CD4-positive, alpha-beta T cell (primary cell): ENCODE results near the gene AVPR2. TPM values are rescaled to one million over a fixed set of nuclear protein-coding genes. Genes with fewer than 3 reads are reported as not detected.

ENCODE experiments used
- ATAC-seq: fragments of 200-7000 bp; cut with Tn5 transposase; one replicate; pipeline ENCODE4 v1.10.0; 2022; ENCODE audit warnings: mild to moderate bottlenecking; ENCODE audit not compliant: poor library complexity
- CTCF ChIA-PET: fragments of 350-600 bp; sonication (Branson Sonifier 250); formaldehyde crosslinking; loops from one replicate; lab custom pipeline; 2021; ENCODE audit warnings: antibody characterized with exemption, inconsistent platforms; lab: Charles Lee
- POLR2A ChIA-PET: fragments of 350-600 bp; sonication (Branson Sonifier 250); formaldehyde crosslinking; loops from one replicate; lab custom pipeline; 2021; ENCODE audit warnings: antibody characterized with exemption, inconsistent platforms; lab: Charles Lee
- DNase-seq, 14 experiments: peaks; one replicate each; pipeline ENCODE4 v3.0.0-alpha.2; 2013 to 2020; ENCODE audit warnings: mixed read lengths in 2 of 14
- H3K27ac ChIP-seq, 2 donors: one replicate each; pipeline versions ENCODE4 v1.5.1 to v1.7.0; 2013; ENCODE audit warnings: low read length in 2 of 2, low read depth in 1 of 2, mild to moderate bottlenecking in 1 of 2
- H3K27me3 ChIP-seq, 2 experiments: 1 replicate in 1 of 2; 2 replicates in 1 of 2; pipeline versions ENCODE4 v1.6.1 to v1.7.0; 2013; ENCODE audit warnings: low read length in 2 of 2, control low read depth in 1 of 2, mild to moderate bottlenecking in 1 of 2, moderate library complexity in 1 of 2; ENCODE audit not compliant: insufficient read depth in 2 of 2, control insufficient read depth in 1 of 2
- H3K36me3 ChIP-seq: one replicate; pipeline ENCODE4 v1.6.1; 2013; ENCODE audit warnings: low read length, control low read depth; ENCODE audit not compliant: insufficient read depth
- H3K4me1 ChIP-seq: one replicate; pipeline ENCODE4 v1.6.1; 2013; ENCODE audit warnings: low read length, control low read depth; ENCODE audit not compliant: insufficient read depth
- H3K4me3 ChIP-seq: one replicate; pipeline ENCODE4 v1.5.1; 2013; ENCODE audit warnings: mild to moderate bottlenecking, low read length, moderate library complexity
- H3K9me3 ChIP-seq, 2 experiments: 1 replicate in 1 of 2; 2 replicates in 1 of 2; pipeline versions ENCODE4 v1.6.1 to v1.7.0; 2013; ENCODE audit warnings: low read length in 2 of 2, mild to moderate bottlenecking in 2 of 2, control low read depth in 1 of 2, moderate library complexity in 1 of 2; ENCODE audit not compliant: control insufficient read depth in 1 of 2, insufficient read depth in 1 of 2
- H3K27ac Mint-ChIP-seq: one replicate; pipeline ENCODE4 v1.8.0; 2020; ENCODE audit warnings: mixed read lengths
- H3K27me3 Mint-ChIP-seq: one replicate; pipeline ENCODE4 v1.8.0; 2021; ENCODE audit warnings: mixed read lengths
- H3K36me3 Mint-ChIP-seq: one replicate; pipeline ENCODE4 v1.8.0; 2021; ENCODE audit warnings: low read depth, mixed read lengths
- H3K4me1 Mint-ChIP-seq: one replicate; pipeline ENCODE4 v1.8.0; 2021; ENCODE audit warnings: low read depth, mixed read lengths
- H3K4me3 Mint-ChIP-seq: one replicate; pipeline ENCODE4 v1.8.0; 2020; ENCODE audit warnings: mild to moderate bottlenecking, mixed read lengths
- H3K9me3 Mint-ChIP-seq: one replicate; pipeline ENCODE4 v1.8.0; 2020; ENCODE audit warnings: mixed read lengths
- intact Hi-C, 2 experiments: fragments of 100-400 bp; cut with DNase I in 1 of 2; cut with micrococcal nuclease in 1 of 2; formaldehyde crosslinking; loops; one replicate each; pipeline versions ENCODE4 v1.15.1 to v1.9.0; 2023 to 2025; cut with DNase I, micrococcal nuclease
- total RNA-seq, 174 experiments: library from RNA in 2 of 174; stranded (reverse) in 2 of 174; gene quantifications; one replicate each; pipeline ENCODE4 v1.2.3 and lab custom pipeline; 2021 to 2026
- TF ChIP-seq, protein P1 (sequence below): fragments of 200-600 bp; IDR thresholded peaks from one replicate; pipeline ENCODE4 v1.8.0; 2022; ENCODE audit warnings: antibody characterized with exemption, mild to moderate bottlenecking

Gene AVPR2
- total RNA-seq, 2 experiments from 2014 or later: not detected

DNA sequence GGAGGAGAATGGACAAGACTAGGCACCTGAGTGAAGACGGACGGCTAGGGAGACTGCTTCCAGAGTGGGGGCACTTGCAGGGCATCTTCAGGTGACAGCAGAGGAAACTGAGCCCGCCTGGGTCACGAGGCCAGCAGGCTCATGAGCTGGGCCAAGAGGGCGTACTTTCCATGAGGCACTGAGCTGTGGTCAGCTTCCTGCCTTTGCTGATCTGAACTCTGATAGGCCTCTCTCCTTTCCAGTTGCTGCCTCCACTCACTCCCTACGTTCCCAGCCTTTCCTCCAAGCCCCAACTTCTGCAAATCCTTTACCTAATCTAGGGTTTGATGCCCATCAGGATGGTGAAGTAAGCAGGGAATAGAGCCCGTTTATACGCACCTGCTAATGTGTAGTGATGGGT, 17.1 kb upstream of the AVPR2 start:
- H3K27me3 Mint-ChIP-seq: peaks cover 7% of the 10 kb centered on the region
- peaks cover 15% of the 10 kb centered on the region for H3K4me1 ChIP-seq
- TF ChIP-seq, protein P1, sequence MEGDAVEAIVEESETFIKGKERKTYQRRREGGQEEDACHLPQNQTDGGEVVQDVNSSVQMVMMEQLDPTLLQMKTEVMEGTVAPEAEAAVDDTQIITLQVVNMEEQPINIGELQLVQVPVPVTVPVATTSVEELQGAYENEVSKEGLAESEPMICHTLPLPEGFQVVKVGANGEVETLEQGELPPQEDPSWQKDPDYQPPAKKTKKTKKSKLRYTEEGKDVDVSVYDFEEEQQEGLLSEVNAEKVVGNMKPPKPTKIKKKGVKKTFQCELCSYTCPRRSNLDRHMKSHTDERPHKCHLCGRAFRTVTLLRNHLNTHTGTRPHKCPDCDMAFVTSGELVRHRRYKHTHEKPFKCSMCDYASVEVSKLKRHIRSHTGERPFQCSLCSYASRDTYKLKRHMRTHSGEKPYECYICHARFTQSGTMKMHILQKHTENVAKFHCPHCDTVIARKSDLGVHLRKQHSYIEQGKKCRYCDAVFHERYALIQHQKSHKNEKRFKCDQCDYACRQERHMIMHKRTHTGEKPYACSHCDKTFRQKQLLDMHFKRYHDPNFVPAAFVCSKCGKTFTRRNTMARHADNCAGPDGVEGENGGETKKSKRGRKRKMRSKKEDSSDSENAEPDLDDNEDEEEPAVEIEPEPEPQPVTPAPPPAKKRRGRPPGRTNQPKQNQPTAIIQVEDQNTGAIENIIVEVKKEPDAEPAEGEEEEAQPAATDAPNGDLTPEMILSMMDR: no peak
- POLR2A ChIA-PET: interaction anchor here (0.9 kb wide), 1 partner anchor 38 kb away, joined by 3 read pairs; no protein-coding TSS in a partner anchor
- intact Hi-C loops: loop anchor here in 1 of 2 experiments (10.0 kb wide), 1 partner anchor 123 kb away; the partner anchor contains the start of gene PLXNB3
- H3K9me3 ChIP-seq: peaks cover 0 to 10% of the 10 kb centered on the region in 2 experiments
- no peaks in the 10 kb centered on the region for H3K36me3 Mint-ChIP-seq
- no peaks in the 10 kb centered on the region for H3K9me3 Mint-ChIP-seq
- no peak overlapping the region for H3K27ac Mint-ChIP-seq
- H3K4me1 Mint-ChIP-seq: no peaks in the 10 kb centered on the region
- ATAC-seq (no peak), DNase-seq (no peak)
- no peak overlapping the region for H3K4me3 Mint-ChIP-seq
- no peaks in the 10 kb centered on the region for H3K36me3 ChIP-seq
- no peak overlapping the region for H3K27ac ChIP-seq
- CTCF ChIA-PET: no interaction called here
- no peak overlapping the region for H3K4me3 ChIP-seq
- peaks cover 17 to 37% of the 10 kb centered on the region in 2 experiments for H3K27me3 ChIP-seq

DNA sequence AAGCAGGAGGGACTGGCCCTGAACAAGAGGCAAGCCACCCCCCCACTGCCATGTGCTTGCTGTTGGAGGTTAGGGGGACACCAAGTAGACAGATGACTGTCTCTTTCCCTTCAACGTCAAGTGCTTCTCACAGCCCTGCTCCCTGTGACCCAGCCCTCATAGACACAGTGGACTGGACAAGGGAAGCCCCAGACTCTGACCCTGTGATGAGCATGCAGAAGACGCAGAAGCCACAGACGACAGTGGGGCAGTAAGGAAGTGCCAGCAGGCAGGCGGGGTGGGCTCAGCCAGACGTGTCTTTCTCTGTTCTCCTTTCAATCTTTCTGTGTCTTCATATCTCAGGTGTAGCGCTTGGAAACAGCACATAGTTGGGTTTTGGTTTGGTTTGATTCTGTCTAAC, 16.1 kb upstream of the AVPR2 start:
- ChIA-PET POLR2A (no interaction called here), CTCF (no interaction called here)
- DNase-seq (no peak), ATAC-seq (no peak)
- Mint-ChIP-seq H3K27ac (no peak overlapping the region), H3K4me3 (no peak overlapping the region), H3K36me3 (no peaks in the 10 kb centered on the region), H3K4me1 (no peaks in the 10 kb centered on the region), H3K9me3 (no peaks in the 10 kb centered on the region), H3K27me3 (peaks cover 6% of the 10 kb centered on the region)
- no peak overlapping the region for H3K27ac ChIP-seq
- peaks cover 0 to 10% of the 10 kb centered on the region in 2 experiments for H3K9me3 ChIP-seq
- intact Hi-C loops: loop anchor here in 1 of 2 experiments (10.0 kb wide), 1 partner anchor 124 kb away; the partner anchor contains the start of gene PLXNB3
- TF ChIP-seq, protein P1: no peak
- no peaks in the 10 kb centered on the region for H3K36me3 ChIP-seq
- no peak overlapping the region for H3K4me3 ChIP-seq
- peaks cover 17 to 27% of the 10 kb centered on the region in 2 experiments for H3K27me3 ChIP-seq
- H3K4me1 ChIP-seq: peaks cover 15% of the 10 kb centered on the region

DNA sequence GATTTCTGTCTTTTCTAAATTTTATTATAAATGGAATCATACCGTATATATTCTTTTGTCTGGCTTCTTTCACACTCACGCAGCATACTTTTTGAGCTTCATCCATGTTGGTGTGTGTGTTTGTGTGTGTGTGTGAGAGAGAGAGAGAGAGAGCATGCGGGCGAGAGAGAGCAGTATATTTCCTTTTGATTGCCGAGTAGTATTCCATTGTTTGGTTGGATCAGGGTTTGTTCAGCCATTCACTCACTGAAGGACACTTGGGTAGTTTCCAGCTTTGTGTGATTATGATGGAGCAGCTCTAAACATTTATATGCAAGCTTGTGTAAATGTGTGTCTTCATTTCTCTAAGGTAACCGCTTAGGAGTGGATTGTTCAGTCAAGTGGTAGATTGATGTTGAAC, 15.3 kb upstream of the AVPR2 start:
- POLR2A ChIA-PET: no interaction called here
- H3K4me3 ChIP-seq: no peak overlapping the region
- Mint-ChIP-seq H3K9me3 (no peaks in the 10 kb centered on the region), H3K4me3 (no peak overlapping the region), H3K4me1 (no peaks in the 10 kb centered on the region), H3K27me3 (peaks cover 5% of the 10 kb centered on the region), H3K27ac (no peak overlapping the region), H3K36me3 (no peaks in the 10 kb centered on the region)
- H3K27ac ChIP-seq: no peak overlapping the region
- CTCF ChIA-PET: no interaction called here
- TF ChIP-seq, protein P1: no peak
- intact Hi-C loops: loop anchor here in 1 of 2 experiments (10.0 kb wide), 1 partner anchor 124 kb away; the partner anchor contains the start of gene PLXNB3
- peaks cover 13 to 19% of the 10 kb centered on the region in 2 experiments for H3K27me3 ChIP-seq
- H3K36me3 ChIP-seq: no peaks in the 10 kb centered on the region
- H3K9me3 ChIP-seq: peaks cover 0 to 10% of the 10 kb centered on the region in 2 experiments
- peaks cover 15% of the 10 kb centered on the region for H3K4me1 ChIP-seq
- DNase-seq (no peak), ATAC-seq (no peak)
